Parathyroid adenoma (tissue), 2 donors: ENCODE results near the gene COL4A2.

Source experiments
- H2AFZ ChIP-seq: fragments of 300-600 bp; sonication (generic); one replicate; pipeline ENCODE4 v1.7.0; 2017; ENCODE audit warnings: antibody characterized with exemption, mild to moderate bottlenecking
- H3K27ac ChIP-seq: fragments of 300-600 bp; sonication (generic); one replicate; pipeline ENCODE4 v1.7.0; 2017
- H3K27me3 ChIP-seq: fragments of 300-600 bp; sonication (generic); one replicate; pipeline ENCODE4 v1.7.0; 2017; ENCODE audit warnings: low read length; ENCODE audit not compliant: control insufficient read depth, insufficient read depth
- H3K36me3 ChIP-seq: fragments of 300-600 bp; sonication (generic); one replicate; pipeline ENCODE4 v1.7.0; 2017; ENCODE audit warnings: low read length; ENCODE audit not compliant: control insufficient read depth, insufficient read depth
- H3K4me1 ChIP-seq: fragments of 300-600 bp; sonication (generic); one replicate; pipeline ENCODE4 v1.7.0; 2017; ENCODE audit warnings: control low read depth
- H3K4me2 ChIP-seq: fragments of 300-600 bp; sonication (generic); one replicate; pipeline ENCODE4 v1.7.0; 2017; ENCODE audit warnings: low read length
- H3K4me3 ChIP-seq: fragments of 300-600 bp; sonication (generic); one replicate; pipeline ENCODE4 v1.7.0; 2017; ENCODE audit warnings: low read depth, low read length
- H3K79me2 ChIP-seq: fragments of 300-600 bp; sonication (generic); one replicate; pipeline ENCODE4 v1.7.0; 2017; ENCODE audit warnings: control low read depth
- H3K9ac ChIP-seq: fragments of 300-600 bp; sonication (generic); one replicate; pipeline ENCODE4 v1.7.0; 2017; ENCODE audit warnings: mild to moderate bottlenecking
- H3K9me3 ChIP-seq: fragments of 300-600 bp; sonication (generic); one replicate; pipeline ENCODE4 v1.7.0; 2017; ENCODE audit warnings: low read length; ENCODE audit not compliant: control insufficient read depth
- TF ChIP-seq, protein P1 (sequence below): fragments of 300-600 bp; sonication (generic); IDR thresholded peaks from one replicate; pipeline ENCODE4 v1.7.0; 2017; ENCODE audit warnings: antibody characterized with exemption, mild to moderate bottlenecking
- donor health status: primary hyperparathyroidism.

The COL4A2 gene

GRCh38 chr13:110302997-110303396, 4.1 kb upstream of the COL4A2 start:
- peaks cover 2% of the 10 kb centered on the region for H3K27me3 ChIP-seq
- H2AFZ ChIP-seq: no peak overlapping the region
- no peak overlapping the region for H3K4me3 ChIP-seq
- no peak overlapping the region for H3K27ac ChIP-seq
- H3K36me3 ChIP-seq: no peaks in the 10 kb centered on the region
- H3K9ac ChIP-seq: no peak overlapping the region
- TF ChIP-seq, protein P1, sequence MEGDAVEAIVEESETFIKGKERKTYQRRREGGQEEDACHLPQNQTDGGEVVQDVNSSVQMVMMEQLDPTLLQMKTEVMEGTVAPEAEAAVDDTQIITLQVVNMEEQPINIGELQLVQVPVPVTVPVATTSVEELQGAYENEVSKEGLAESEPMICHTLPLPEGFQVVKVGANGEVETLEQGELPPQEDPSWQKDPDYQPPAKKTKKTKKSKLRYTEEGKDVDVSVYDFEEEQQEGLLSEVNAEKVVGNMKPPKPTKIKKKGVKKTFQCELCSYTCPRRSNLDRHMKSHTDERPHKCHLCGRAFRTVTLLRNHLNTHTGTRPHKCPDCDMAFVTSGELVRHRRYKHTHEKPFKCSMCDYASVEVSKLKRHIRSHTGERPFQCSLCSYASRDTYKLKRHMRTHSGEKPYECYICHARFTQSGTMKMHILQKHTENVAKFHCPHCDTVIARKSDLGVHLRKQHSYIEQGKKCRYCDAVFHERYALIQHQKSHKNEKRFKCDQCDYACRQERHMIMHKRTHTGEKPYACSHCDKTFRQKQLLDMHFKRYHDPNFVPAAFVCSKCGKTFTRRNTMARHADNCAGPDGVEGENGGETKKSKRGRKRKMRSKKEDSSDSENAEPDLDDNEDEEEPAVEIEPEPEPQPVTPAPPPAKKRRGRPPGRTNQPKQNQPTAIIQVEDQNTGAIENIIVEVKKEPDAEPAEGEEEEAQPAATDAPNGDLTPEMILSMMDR: no peak
- H3K79me2 ChIP-seq: no peaks in the 10 kb centered on the region
- no peaks in the 10 kb centered on the region for H3K4me1 ChIP-seq
- no peaks in the 10 kb centered on the region for H3K9me3 ChIP-seq
- H3K4me2 ChIP-seq: no peak overlapping the region

GRCh38 chr13:110303644-110304043, 3.4 kb upstream of the COL4A2 start:
- Histone ChIP-seq H3K4me2 (no peak overlapping the region), H3K27ac (no peak overlapping the region), H3K27me3 (peaks cover 2% of the 10 kb centered on the region), H3K4me1 (no peaks in the 10 kb centered on the region), H2AFZ (no peak overlapping the region), H3K9me3 (no peaks in the 10 kb centered on the region), H3K36me3 (no peaks in the 10 kb centered on the region), H3K4me3 (no peak overlapping the region), H3K79me2 (no peaks in the 10 kb centered on the region), H3K9ac (no peak overlapping the region)
- TF ChIP-seq, protein P1: no peak

DNA sequence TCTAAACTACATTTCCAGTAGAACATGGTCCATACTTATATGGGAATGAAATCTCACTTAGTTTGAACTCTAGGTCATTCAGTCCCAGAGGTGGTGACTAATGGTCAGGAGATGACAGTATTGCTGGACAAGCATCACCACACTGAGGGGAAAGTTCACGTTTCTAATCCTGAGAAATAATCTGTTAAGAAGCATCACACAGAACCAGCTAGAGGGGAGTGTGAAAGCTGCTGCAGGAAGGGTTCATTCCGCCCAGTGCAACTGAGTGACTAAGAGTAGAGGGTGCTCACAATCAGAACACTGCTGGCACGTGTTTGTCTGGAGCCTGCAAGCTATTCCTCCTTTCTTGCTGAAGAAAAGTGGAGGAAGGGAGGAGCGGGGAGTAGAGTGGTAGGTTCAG, 2.8 kb upstream of the COL4A2 start:
- TF ChIP-seq, protein P1: no peak
- no peak overlapping the region for H3K27ac ChIP-seq

DNA sequence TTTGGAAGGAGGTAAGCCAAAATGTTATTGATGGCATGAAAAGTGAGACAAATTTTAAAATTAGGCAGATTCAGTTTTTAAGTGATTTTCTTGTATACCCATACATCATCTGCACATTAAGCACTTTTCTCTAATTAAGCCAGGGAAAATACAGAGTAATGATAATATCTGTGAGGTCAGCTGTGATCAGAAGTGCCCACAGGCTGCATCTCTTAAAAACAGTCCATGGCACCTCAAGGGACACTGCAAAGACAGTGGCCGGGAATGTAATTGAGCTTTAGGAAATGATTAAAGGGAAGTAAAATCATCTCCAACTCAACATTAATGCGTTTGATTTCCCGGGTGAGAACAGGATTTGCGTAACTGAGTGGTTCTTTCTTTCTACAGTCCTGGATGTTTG, 2.1 kb upstream of the COL4A2 start:
- Histone ChIP-seq H3K27me3 (peaks cover 2% of the 10 kb centered on the region), H3K27ac (no peak overlapping the region), H3K79me2 (no peaks in the 10 kb centered on the region), H3K36me3 (no peaks in the 10 kb centered on the region), H3K9me3 (no peaks in the 10 kb centered on the region), H3K4me1 (no peaks in the 10 kb centered on the region), H3K4me2 (peak overlapping the region; percentile 37), H2AFZ (no peak overlapping the region), H3K9ac (no peak overlapping the region), H3K4me3 (peak overlapping the region; percentile 33)
- TF ChIP-seq, protein P1: no peak

More for the DNA sequence above, 2.8 kb upstream of the COL4A2 start:
- H3K4me2 ChIP-seq: peak overlapping the region; percentile 37
- no peaks in the 10 kb centered on the region for H3K9me3 ChIP-seq
- peaks cover 2% of the 10 kb centered on the region for H3K27me3 ChIP-seq
- H3K36me3 ChIP-seq: no peaks in the 10 kb centered on the region
- no peaks in the 10 kb centered on the region for H3K4me1 ChIP-seq
- no peak overlapping the region for H2AFZ ChIP-seq
- H3K4me3 ChIP-seq: peak overlapping the region; percentile 1
- no peak overlapping the region for H3K9ac ChIP-seq
- no peaks in the 10 kb centered on the region for H3K79me2 ChIP-seq

DNA sequence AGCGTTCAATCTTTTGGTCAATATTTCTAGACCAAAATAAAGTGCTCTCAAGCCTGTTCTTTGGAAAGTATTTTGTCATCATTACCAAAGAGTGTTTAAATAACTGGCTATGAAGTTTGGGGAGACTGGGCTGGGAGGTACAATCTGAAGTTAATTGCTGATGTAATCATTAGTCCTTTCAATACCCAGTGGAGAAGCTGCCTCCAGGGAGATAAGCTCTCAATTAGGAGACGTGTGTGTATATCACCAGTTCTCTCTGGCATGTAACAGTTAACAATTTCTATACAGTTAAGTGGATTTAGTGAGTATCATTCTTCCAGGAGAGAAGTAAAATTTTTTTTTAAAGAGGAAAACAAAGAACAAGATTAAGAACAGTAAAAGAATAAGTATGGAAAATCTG, 1.5 kb upstream of the COL4A2 start:
- TF ChIP-seq, protein P1: no peak
- Histone ChIP-seq H3K79me2 (no peaks in the 10 kb centered on the region), H3K27ac (peak overlapping the region; percentile 32), H3K36me3 (no peaks in the 10 kb centered on the region), H3K4me2 (peak overlapping the region; percentile 37), H3K4me1 (no peaks in the 10 kb centered on the region), H3K4me3 (peak overlapping the region; percentile 33), H2AFZ (no peak overlapping the region), H3K9me3 (no peaks in the 10 kb centered on the region), H3K9ac (no peak overlapping the region), H3K27me3 (peaks cover 2% of the 10 kb centered on the region)
